HEK293T (cell line): ENCODE measurements around the gene RSRC1.
"Not testable (repeated sequence)": the region's sequence is repeated elsewhere in the genome, so short reads cannot be mapped to it uniquely, and the experiment has no call there.

Experiments used
- CTCF ChIA-PET: fragments of 350-600 bp; formaldehyde crosslinking; extraction: SDS; loops from one replicate; lab custom pipeline; 2021; ENCODE audit warnings: antibody characterized with exemption, inconsistent platforms; lab: Yijun Ruan, JAX
- POLR2A ChIA-PET: fragments of 350-600 bp; formaldehyde crosslinking; extraction: SDS; loops from one replicate; lab custom pipeline; 2020; ENCODE audit warnings: antibody characterized with exemption, inconsistent platforms; lab: Yijun Ruan, JAX
- DNase-seq: peaks from one replicate; pipeline ENCODE4 v3.0.0; 2012; ENCODE audit warnings: mixed read lengths; ENCODE audit errors: extremely low spot score
- ARNT ChIP-seq: fragments of 450-650 bp; IDR thresholded peaks from 2 replicates; pipeline ENCODE4 v1.6.1; 2017; ENCODE audit warnings: mild to moderate bottlenecking
- BHLHE40 ChIP-seq: fragments of 450-650 bp; IDR thresholded peaks from 2 replicates; pipeline ENCODE4 v1.6.1; 2016; ENCODE audit warnings: mild to moderate bottlenecking, moderate library complexity, borderline replicate concordance
- CTBP1 ChIP-seq: fragments of 450-650 bp; IDR thresholded peaks from 2 replicates; pipeline ENCODE4 v1.6.1; 2016; ENCODE audit warnings: borderline replicate concordance
- ELF4 ChIP-seq: fragments of 450-650 bp; IDR thresholded peaks from 2 replicates; pipeline ENCODE4 v1.6.1; 2017; ENCODE audit warnings: antibody characterized with exemption
- FOXA1 ChIP-seq: fragments of 450-650 bp; IDR thresholded peaks from 2 replicates; pipeline ENCODE4 v1.6.1; 2016; ENCODE audit warnings: mild to moderate bottlenecking
- FOXK2 ChIP-seq: fragments of 450-650 bp; IDR thresholded peaks from 2 replicates; pipeline ENCODE4 v1.6.1; 2016; ENCODE audit warnings: mild to moderate bottlenecking
- FOXM1 ChIP-seq: fragments of 450-650 bp; IDR thresholded peaks from 2 replicates; pipeline ENCODE4 v1.6.1; 2017; ENCODE audit warnings: mild to moderate bottlenecking, borderline replicate concordance
- HDGF ChIP-seq: fragments of 450-650 bp; IDR thresholded peaks from 2 replicates; pipeline ENCODE4 v1.6.1; 2017; ENCODE audit warnings: antibody characterized with exemption, borderline replicate concordance
- L3MBTL2 ChIP-seq: fragments of 450-650 bp; conservative IDR thresholded peaks from 2 replicates; pipeline ENCODE4 v1.6.1; 2016; ENCODE audit warnings: mild to moderate bottlenecking
- LEF1 ChIP-seq: fragments of 450-650 bp; IDR thresholded peaks from 2 replicates; pipeline ENCODE4 v1.6.1; 2017; ENCODE audit warnings: mild to moderate bottlenecking, borderline replicate concordance
- NFRKB ChIP-seq: fragments of 450-650 bp; IDR thresholded peaks from 2 replicates; pipeline ENCODE4 v1.6.1; 2016; ENCODE audit warnings: mild to moderate bottlenecking, moderate library complexity
- SP1 ChIP-seq: fragments of 450-650 bp; IDR thresholded peaks from 2 replicates; pipeline ENCODE4 v1.6.1; 2017
- SUZ12 ChIP-seq: fragments of 450-650 bp; IDR thresholded peaks from 2 replicates; pipeline ENCODE4 v1.6.1; 2016; ENCODE audit warnings: mild to moderate bottlenecking
- TARDBP ChIP-seq: fragments of 450-650 bp; IDR thresholded peaks from 2 replicates; pipeline ENCODE4 v1.6.1; 2016
- ZNF384 ChIP-seq: fragments of 450-650 bp; IDR thresholded peaks from 2 replicates; pipeline ENCODE4 v1.6.1; 2016
- TF ChIP-seq, protein P1 (sequence below): fragments of 450-650 bp; IDR thresholded peaks from 2 replicates; pipeline ENCODE4 v1.6.1; 2016

The RSRC1 gene

DNA sequence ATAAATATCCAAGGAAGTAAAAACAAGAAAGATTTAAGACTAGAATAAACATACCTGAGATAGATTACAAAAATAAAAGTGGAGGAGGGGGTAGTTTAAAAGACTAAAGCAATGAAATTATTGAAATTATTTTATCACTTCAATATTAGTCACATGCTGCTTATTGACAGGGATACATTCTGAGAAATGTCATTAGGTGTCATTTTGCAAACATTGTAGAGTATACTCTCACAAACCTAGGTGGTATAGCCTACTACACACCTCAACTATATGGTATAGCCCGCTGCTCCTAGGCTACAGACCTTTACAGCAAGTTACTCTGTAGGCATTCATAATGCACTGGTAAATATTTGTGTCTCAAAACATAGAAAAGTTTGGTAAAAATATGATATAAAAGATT is 384.0 kb downstream of the RSRC1 start:
- no peak for TF ChIP-seq SUZ12
- no peak for TF ChIP-seq SP1
- no peak for TF ChIP-seq ZNF384
- no peak for TF ChIP-seq FOXA1
- TF ChIP-seq, protein P1, sequence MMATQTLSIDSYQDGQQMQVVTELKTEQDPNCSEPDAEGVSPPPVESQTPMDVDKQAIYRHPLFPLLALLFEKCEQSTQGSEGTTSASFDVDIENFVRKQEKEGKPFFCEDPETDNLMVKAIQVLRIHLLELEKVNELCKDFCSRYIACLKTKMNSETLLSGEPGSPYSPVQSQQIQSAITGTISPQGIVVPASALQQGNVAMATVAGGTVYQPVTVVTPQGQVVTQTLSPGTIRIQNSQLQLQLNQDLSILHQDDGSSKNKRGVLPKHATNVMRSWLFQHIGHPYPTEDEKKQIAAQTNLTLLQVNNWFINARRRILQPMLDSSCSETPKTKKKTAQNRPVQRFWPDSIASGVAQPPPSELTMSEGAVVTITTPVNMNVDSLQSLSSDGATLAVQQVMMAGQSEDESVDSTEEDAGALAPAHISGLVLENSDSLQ = no peak
- no peak for TF ChIP-seq NFRKB
- TF ChIP-seq HDGF = no peak
- no peak for TF ChIP-seq TARDBP
- TF ChIP-seq FOXM1 = no peak
- no peak for TF ChIP-seq ARNT
- DNase-seq = no peak
- CTCF ChIA-PET = no interaction called here
- POLR2A ChIA-PET = no interaction called here

DNA sequence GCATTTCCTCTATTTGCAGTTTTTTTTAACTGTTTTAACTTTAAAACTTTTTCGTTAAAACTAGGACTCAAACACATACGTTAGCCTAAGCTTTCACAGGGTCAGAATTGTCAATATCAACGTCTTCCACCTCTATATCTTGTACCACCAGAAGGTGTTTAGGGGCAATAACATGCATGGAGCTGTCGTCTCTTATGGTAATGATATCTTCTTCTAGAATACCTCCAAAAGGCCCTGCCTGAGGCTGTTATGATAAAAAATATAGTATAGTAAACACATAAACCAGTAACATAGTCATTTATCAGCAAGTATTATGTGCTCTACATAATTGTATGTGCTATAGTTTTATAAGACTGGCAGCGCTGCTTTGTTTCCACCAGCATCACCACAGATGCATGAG is 384.8 kb downstream of the RSRC1 start:
- CTCF ChIA-PET = no interaction called here
- TF ChIP-seq ZNF384 (no peak), ELF4 (no peak), SP1 (no peak), BHLHE40 (no peak), NFRKB (no peak), FOXK2 (no peak), LEF1 (no peak), FOXA1 (no peak), TARDBP (no peak), HDGF (no peak), CTBP1 (no peak), FOXM1 (no peak), SUZ12 (no peak), ARNT (no peak), L3MBTL2 (no peak)
- TF ChIP-seq, protein P1 = no peak
- DNase-seq = no peak
- POLR2A ChIA-PET = no interaction called here

DNA sequence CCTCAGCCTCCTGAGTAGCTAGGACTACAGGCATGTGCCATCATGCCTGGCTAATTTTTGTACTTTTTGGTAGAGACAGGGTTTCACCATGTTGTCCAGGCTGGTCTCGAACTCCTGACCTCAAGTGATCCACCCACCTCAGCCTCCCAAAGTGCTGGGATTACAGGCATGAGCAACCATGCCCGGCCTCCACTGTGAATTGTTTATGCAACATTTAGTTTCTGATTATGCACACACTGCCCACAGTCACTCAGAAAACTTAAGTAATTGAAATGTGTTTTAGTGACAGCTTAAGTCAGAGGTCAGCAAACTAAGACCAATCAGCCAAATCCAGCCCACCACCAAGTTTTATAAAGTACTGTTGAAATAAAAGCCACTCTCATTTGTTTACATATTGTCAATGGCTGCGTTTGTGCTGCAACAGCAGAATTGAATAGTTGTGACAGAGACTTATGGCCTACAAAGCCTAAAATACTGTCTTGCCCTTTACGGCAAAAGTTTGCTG is 385.6 kb downstream of the RSRC1 start:
- CTCF ChIA-PET, POLR2A ChIA-PET: not testable (repeated sequence)
- TF ChIP-seq, protein P1 = peak; percentile 94
- peak; percentile 11 for DNase-seq

DNA sequence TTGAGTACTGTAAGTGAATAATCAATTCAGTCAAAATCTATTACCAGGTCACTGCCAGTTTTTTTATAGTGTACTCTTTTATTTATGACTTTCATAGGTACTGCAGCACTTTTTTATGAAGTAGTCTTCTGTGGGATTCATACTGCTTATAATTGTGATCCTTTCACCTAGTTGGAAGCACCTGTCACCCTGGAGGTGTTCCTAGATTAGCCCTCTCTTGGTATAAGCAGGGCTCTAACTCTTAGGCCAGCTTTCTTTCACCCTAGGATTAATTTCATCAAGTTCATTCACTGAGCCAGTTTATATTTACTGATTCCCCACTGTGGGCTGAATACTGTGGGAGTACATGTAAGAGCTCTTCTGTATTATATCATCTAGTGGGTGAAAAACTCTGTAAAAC is 395.2 kb downstream of the RSRC1 start:
- CTCF ChIA-PET = interaction anchor here (0.7 kb wide), 1 partner anchor 125 kb away, joined by 3 read pairs; no protein-coding TSS in a partner anchor
- no peak for TF ChIP-seq ARNT
- TF ChIP-seq NFRKB = no peak
- TF ChIP-seq SP1 = no peak
- TF ChIP-seq FOXK2 = no peak
- TF ChIP-seq TARDBP = no peak
- TF ChIP-seq FOXA1 = no peak
- no peak for TF ChIP-seq FOXM1
- no peak for TF ChIP-seq ELF4
- no peak for TF ChIP-seq LEF1
- TF ChIP-seq CTBP1 = no peak
- TF ChIP-seq BHLHE40 = no peak
- no peak for TF ChIP-seq L3MBTL2
- TF ChIP-seq, protein P1 = no peak
- TF ChIP-seq HDGF = no peak
- TF ChIP-seq SUZ12 = no peak
- TF ChIP-seq ZNF384 = no peak
- POLR2A ChIA-PET = no interaction called here
- no peak for DNase-seq

DNA sequence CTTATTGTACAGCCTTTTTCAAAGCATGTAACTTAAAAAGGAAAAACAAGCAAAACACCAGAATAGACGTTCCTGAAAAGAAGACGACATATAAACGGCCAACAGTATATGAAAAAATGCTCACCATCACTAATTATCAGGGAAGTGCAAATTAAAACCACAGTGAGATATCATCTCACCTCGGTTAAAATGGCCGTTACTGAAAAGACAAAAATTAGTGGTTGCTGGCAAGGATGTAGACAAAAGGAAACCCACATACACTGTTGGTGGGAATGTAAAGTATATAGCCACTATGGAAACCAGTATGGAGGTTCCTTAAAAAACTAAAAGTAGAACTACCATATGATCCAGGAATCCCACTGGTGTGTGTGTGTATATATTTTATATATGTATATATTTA is 396.6 kb downstream of the RSRC1 start:
- POLR2A ChIA-PET = no interaction called here
- CTCF ChIA-PET = no interaction called here
- no peak for TF ChIP-seq BHLHE40
- no peak for TF ChIP-seq SUZ12
- TF ChIP-seq FOXM1 = no peak
- TF ChIP-seq, protein P1 = no peak
- TF ChIP-seq HDGF = no peak
- no peak for TF ChIP-seq ELF4
- no peak for TF ChIP-seq L3MBTL2
- no peak for TF ChIP-seq LEF1
- no peak for TF ChIP-seq ARNT
- no peak for TF ChIP-seq FOXA1
- TF ChIP-seq SP1 = no peak
- TF ChIP-seq FOXK2 = no peak
- TF ChIP-seq NFRKB = no peak
- TF ChIP-seq CTBP1 = no peak
- no peak for TF ChIP-seq TARDBP
- DNase-seq = no peak

DNA sequence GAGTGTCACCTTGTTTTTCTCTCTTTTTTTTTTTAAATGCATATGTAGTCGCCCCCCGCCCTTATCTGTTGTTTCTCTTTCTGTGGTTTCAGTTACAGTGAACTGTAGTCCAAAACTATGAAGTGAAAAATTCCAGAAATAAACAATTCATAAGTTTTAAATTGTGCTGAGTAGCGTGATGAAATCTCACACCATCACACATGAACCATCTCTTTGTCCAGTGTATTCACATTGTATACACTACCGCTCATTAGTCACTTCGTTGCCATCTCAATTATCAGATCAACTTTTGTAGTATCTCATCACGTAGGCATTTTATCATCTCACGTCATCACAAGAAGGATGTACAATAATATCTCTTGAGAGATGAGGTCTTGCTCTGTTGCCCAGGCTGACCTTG is 398.6 kb downstream of the RSRC1 start:
- TF ChIP-seq TARDBP (no peak), L3MBTL2 (no peak), BHLHE40 (no peak), FOXK2 (no peak), FOXM1 (no peak), CTBP1 (no peak), ELF4 (no peak), ZNF384 (no peak), NFRKB (no peak), SUZ12 (no peak), SP1 (no peak), FOXA1 (no peak), HDGF (no peak)
- TF ChIP-seq, protein P1 = no peak
- ChIA-PET POLR2A (no interaction called here), CTCF (no interaction called here)
- DNase-seq = no peak
